ENCODE measurements around the gene KAT2B. TPM values are rescaled to one million over a fixed set of nuclear protein-coding genes. Genes with fewer than 3 reads are reported as not detected.

Gene KAT2B
- total and polyA plus RNA-seq, 4 donors: 9.3 to 42.6 (median 17.3) TPM

GRCh38 chr3:20073683-20074082 lies 33.4 kb downstream of the KAT2B start:
- no peaks in the 10 kb centered on the region for H3K27me3 ChIP-seq (ENCODE audit: control insufficient read depth in 3 of 3, insufficient read depth in 3 of 3, low read length in 2 of 3)
- no peaks in the 10 kb centered on the region for H3K9me3 ChIP-seq (ENCODE audit: control insufficient read depth in 4 of 4, insufficient read depth in 3 of 4, low read length in 3 of 4)
- WGBS, 2 donors: 68 to 70% methylated on average over 4 of the region's 4 CpGs
- peaks cover 0 to 22% (median 7%) of the 10 kb centered on the region in 5 donors for H3K4me1 ChIP-seq (ENCODE audit: control insufficient read depth in 5 of 5, insufficient read depth in 5 of 5, low read length in 5 of 5)
- DNase-seq: no peak
- TF ChIP-seq CTCF (IDR thresholded peaks at IDR 0.05; ENCODE audit: control extremely low read depth, extremely low read depth): no peak
- H3K27ac ChIP-seq (ENCODE audit: low read depth in 1 of 2, low read length in 1 of 2): no peak overlapping the region
- peaks cover 0 to 2% (median 0%) of the 10 kb centered on the region in 4 donors for H3K36me3 ChIP-seq (ENCODE audit: control insufficient read depth in 4 of 4, insufficient read depth in 4 of 4, low read length in 4 of 4)
- ATAC-seq (ENCODE audit: insufficient read depth, low FRiP score): no peak
- no peak overlapping the region for H3K4me3 ChIP-seq
- H3K9ac ChIP-seq (ENCODE audit: insufficient read depth in 1 of 2, low read length in 2 of 2): no peak overlapping the region

GRCh38 chr3:20074226-20075063 lies 34.2 kb downstream of the KAT2B start:
- Histone ChIP-seq H3K27ac (ENCODE audit: low read depth in 1 of 2, low read length in 1 of 2) (no peak overlapping the region), H3K9me3 (ENCODE audit: control insufficient read depth in 4 of 4, insufficient read depth in 3 of 4, low read length in 3 of 4) (no peaks in the 10 kb centered on the region), H3K36me3 (ENCODE audit: control insufficient read depth in 4 of 4, insufficient read depth in 4 of 4, low read length in 4 of 4) (peaks cover 0 to 2% (median 0%) of the 10 kb centered on the region in 4 donors), H3K4me1 (ENCODE audit: control insufficient read depth in 5 of 5, insufficient read depth in 5 of 5, low read length in 5 of 5) (peaks cover 0 to 17% (median 7%) of the 10 kb centered on the region in 5 donors), H3K9ac (ENCODE audit: insufficient read depth in 1 of 2, low read length in 2 of 2) (no peak overlapping the region), H3K27me3 (ENCODE audit: control insufficient read depth in 3 of 3, insufficient read depth in 3 of 3, low read length in 2 of 3) (no peaks in the 10 kb centered on the region), H3K4me3 (no peak overlapping the region)
- no peak for TF ChIP-seq CTCF (IDR thresholded peaks at IDR 0.05; ENCODE audit: control extremely low read depth, extremely low read depth)
- WGBS, 2 donors: 94 to 99% methylated on average over 6 of the region's 6 CpGs
- DNase-seq (no peak), ATAC-seq (ENCODE audit: insufficient read depth, low FRiP score) (no peak)

DNA sequence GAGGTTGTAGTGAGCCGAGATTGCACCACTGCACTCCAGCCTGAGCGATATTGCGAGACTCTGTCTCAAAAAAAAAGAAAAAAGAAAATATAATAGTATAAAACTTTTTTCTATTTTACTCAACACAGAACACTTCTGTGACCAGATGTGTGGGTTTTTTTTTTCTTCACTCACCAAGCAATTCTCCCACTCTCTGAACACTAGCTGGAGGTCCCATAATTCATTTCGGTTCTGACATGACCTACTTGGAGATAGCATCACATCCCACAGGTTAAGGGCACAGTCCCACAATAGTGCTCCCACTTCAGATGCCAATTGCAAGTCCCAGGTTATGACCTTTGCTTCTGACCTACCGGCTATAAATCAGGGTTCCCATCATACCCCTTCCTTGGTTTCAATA lies 35.0 kb downstream of the KAT2B start:
- Histone ChIP-seq H3K36me3 (ENCODE audit: control insufficient read depth in 4 of 4, insufficient read depth in 4 of 4, low read length in 4 of 4) (peaks cover 0 to 2% (median under 1%) of the 10 kb centered on the region in 4 donors), H3K27ac (ENCODE audit: low read depth in 1 of 2, low read length in 1 of 2) (no peak overlapping the region), H3K27me3 (ENCODE audit: control insufficient read depth in 3 of 3, insufficient read depth in 3 of 3, low read length in 2 of 3) (no peaks in the 10 kb centered on the region), H3K9me3 (ENCODE audit: control insufficient read depth in 4 of 4, insufficient read depth in 3 of 4, low read length in 3 of 4) (no peaks in the 10 kb centered on the region), H3K4me3 (no peak overlapping the region), H3K4me1 (ENCODE audit: control insufficient read depth in 5 of 5, insufficient read depth in 5 of 5, low read length in 5 of 5) (peaks cover 0 to 14% (median 7%) of the 10 kb centered on the region in 5 donors), H3K9ac (ENCODE audit: insufficient read depth in 1 of 2, low read length in 2 of 2) (no peak overlapping the region)
- DNase-seq: no peak
- 93% methylated on average over 5 of the region's 5 CpGs for WGBS, 2 donors
- no peak for TF ChIP-seq CTCF (IDR thresholded peaks at IDR 0.05; ENCODE audit: control extremely low read depth, extremely low read depth)
- ATAC-seq (ENCODE audit: insufficient read depth, low FRiP score): no peak
